AG04450 (cell line): ENCODE results near the gene FAM83D. TPM values are rescaled to one million over a fixed set of nuclear protein-coding genes. Genes with fewer than 3 reads are reported as not detected.

ENCODE experiments used
- CTCF ChIA-PET: fragments of 300-600, 350-600 bp; formaldehyde crosslinking; extraction: SDS; loops from one replicate; lab custom pipeline; 2022; ENCODE audit warnings: antibody characterized with exemption, inconsistent platforms; lab: Charles Lee
- POLR2A ChIA-PET: fragments of 350-600 bp; formaldehyde crosslinking; extraction: SDS; loops from one replicate; lab custom pipeline; 2021; ENCODE audit warnings: antibody characterized with exemption, inconsistent platforms; lab: Yijun Ruan, JAX
- DNase-seq: peaks from one replicate; pipeline ENCODE4 v3.0.0-alpha.2; 2011; ENCODE audit warnings: low read depth, low spot score
- H3K27ac ChIP-seq: one replicate; pipeline ENCODE4 v1.5.1; 2012; ENCODE audit warnings: low read depth, low read length, control low read depth
- H3K27me3 ChIP-seq: one replicate; pipeline ENCODE4 v1.6.0; 2012; ENCODE audit warnings: low read length; ENCODE audit not compliant: control insufficient read depth, insufficient read depth
- H3K4me3 ChIP-seq: 2 replicates; pipeline ENCODE4 v1.5.1; 2011; ENCODE audit warnings: mild to moderate bottlenecking, low read depth, low read length, control low read depth
- H3K9me3 ChIP-seq: 2 replicates; pipeline ENCODE4 v1.5.1; 2012; ENCODE audit warnings: low read length; ENCODE audit not compliant: control insufficient read depth, insufficient read depth
- CTCF ChIP-seq: IDR thresholded peaks from 2 replicates; pipeline ENCODE4 v1.5.1; 2011; ENCODE audit warnings: low read depth, low read length, control low read depth, inconsistent platforms
- polyA plus RNA-seq: library from polyadenylated mRNA; depleted of rRNA; stranded (reverse); fragments of >200 nt; gene quantifications from 2 replicates; pipeline ENCODE4 v1.2.3, GENCODE V29; 2011

Gene FAM83D
- polyA plus RNA-seq, 1 experiment = 14.9 TPM

GRCh38 chr20:38985603-38986170, 59.5 kb downstream of the FAM83D start:
- Histone ChIP-seq H3K27ac (no peak overlapping the region), H3K27me3 (no peaks in the 10 kb centered on the region), H3K4me3 (no peak overlapping the region), H3K9me3 (no peaks in the 10 kb centered on the region)
- POLR2A ChIA-PET = interaction anchor here (0.7 to 0.9 kb wide), 2 partner anchors 23 to 421 kb away, joined by 3 to 4 read pairs; partner anchors contain the start of gene DHX35
- TF ChIP-seq CTCF = no peak
- CTCF ChIA-PET = interaction anchor here (1.1 to 1.6 kb wide), 3 partner anchors 13 to 63 kb away, joined by 3 to 4 read pairs (median 3); no protein-coding TSS in a partner anchor
- DNase-seq = no peak

GRCh38 chr20:38986663-38987062, 60.4 kb downstream of the FAM83D start:
- no peak for DNase-seq

GRCh38 chr20:38987777-38988176, 61.6 kb downstream of the FAM83D start:
- Histone ChIP-seq H3K27me3 (no peaks in the 10 kb centered on the region), H3K27ac (no peak overlapping the region), H3K9me3 (no peaks in the 10 kb centered on the region), H3K4me3 (no peak overlapping the region)
- TF ChIP-seq CTCF = no peak
- no peak for DNase-seq
- CTCF ChIA-PET = interaction anchor here (4.2 kb wide), 1 partner anchor 62 kb away, joined by 15 read pairs; no protein-coding TSS in a partner anchor
- POLR2A ChIA-PET = no interaction called here

More at GRCh38 chr20:38986663-38987062, 60.4 kb downstream of the FAM83D start:
- no peak overlapping the region for H3K4me3 ChIP-seq
- H3K27ac ChIP-seq = no peak overlapping the region
- CTCF ChIA-PET = interaction anchor here (4.2 kb wide), 1 partner anchor 63 kb away, joined by 15 read pairs; no protein-coding TSS in a partner anchor
- H3K27me3 ChIP-seq = no peaks in the 10 kb centered on the region
- H3K9me3 ChIP-seq = no peaks in the 10 kb centered on the region
- TF ChIP-seq CTCF = no peak
- POLR2A ChIA-PET = interaction anchor here (0.6 kb wide), 1 partner anchor 44 kb away, joined by 7 read pairs; no protein-coding TSS in a partner anchor

- H3K27ac ChIP-seq = no peak overlapping the region
- H3K4me3 ChIP-seq = no peak overlapping the region
- H3K27me3 ChIP-seq = no peaks in the 10 kb centered on the region
- H3K9me3 ChIP-seq = no peaks in the 10 kb centered on the region
- POLR2A ChIA-PET = interaction anchor here (0.6 kb wide), 1 partner anchor 54 kb away, joined by 9 read pairs; no protein-coding TSS in a partner anchor
- CTCF ChIA-PET = interaction anchor here (0.9 to 4.2 kb wide), 3 partner anchors 28 to 62 kb away, joined by 3 to 15 read pairs (median 3); partner anchors contain the start of gene DHX35
- no peak for DNase-seq
- TF ChIP-seq CTCF = no peak
Measured at GRCh38 chr20:38990728-38991127, 64.5 kb downstream of the FAM83D start.
